Loucy (cell line): ENCODE measurements around the gene ZNF775.

Experiments
- H2AFZ ChIP-seq: fragments of 200-600 bp; sonication (generic); 2 replicates; pipeline ENCODE4 v1.6.0; 2016; ENCODE audit warnings: antibody characterized with exemption, mild to moderate bottlenecking, low read length, moderate library complexity
- H3F3A ChIP-seq: fragments of 200-600 bp; 2 replicates; pipeline ENCODE4 v1.6.0; 2016; ENCODE audit warnings: antibody characterized with exemption, low read depth, mild to moderate bottlenecking
- H3K27me3 ChIP-seq: fragments of 200-600 bp; sonication (generic); 2 replicates; pipeline ENCODE4 v1.6.1; 2014; ENCODE audit warnings: low read length, mild to moderate bottlenecking; ENCODE audit not compliant: insufficient read depth, poor library complexity, severe bottlenecking
- H3K36me3 ChIP-seq: fragments of 200-600 bp; sonication (generic); 2 replicates; pipeline ENCODE4 v1.6.1; 2016; ENCODE audit warnings: low read length; ENCODE audit not compliant: insufficient read depth
- H3K4me1 ChIP-seq: fragments of 200-600 bp; sonication (generic); 2 replicates; pipeline ENCODE4 v1.5.1; 2014; ENCODE audit warnings: low read length, mild to moderate bottlenecking; ENCODE audit not compliant: insufficient read depth, poor library complexity, severe bottlenecking
- H3K4me2 ChIP-seq: fragments of 200-600 bp; sonication (generic); 2 replicates; pipeline ENCODE4 v1.6.0; 2014; ENCODE audit warnings: antibody characterized with exemption, low read length, low read depth, mild to moderate bottlenecking; ENCODE audit not compliant: poor library complexity, severe bottlenecking
- H3K4me3 ChIP-seq: fragments of 200-600 bp; sonication (generic); 2 replicates; pipeline ENCODE4 v1.5.1; 2014; ENCODE audit warnings: low read length, mild to moderate bottlenecking, mixed read lengths; ENCODE audit not compliant: poor library complexity, severe bottlenecking
- H3K79me2 ChIP-seq: fragments of 200-600 bp; sonication (generic); 2 replicates; pipeline ENCODE4 v1.6.1; 2014; ENCODE audit warnings: low read length; ENCODE audit not compliant: insufficient read depth
- H3K9ac ChIP-seq: fragments of 200-600 bp; sonication (generic); 2 replicates; pipeline ENCODE4 v1.6.0; 2014; ENCODE audit warnings: mild to moderate bottlenecking, low read depth, low read length, moderate library complexity; ENCODE audit not compliant: poor library complexity, severe bottlenecking
- H3K9me2 ChIP-seq: fragments of 200-600 bp; sonication (generic); replicated peaks from 2 replicates; pipeline ENCODE4 v1.6.1; 2016; ENCODE audit warnings: low read depth, low read length, mixed read lengths
- H3K9me3 ChIP-seq: fragments of 200-600 bp; sonication (generic); 2 replicates; pipeline ENCODE4 v1.6.1; 2014; ENCODE audit warnings: mild to moderate bottlenecking, antibody characterized with exemption, low read length, low read depth; ENCODE audit not compliant: insufficient read depth
- H4K20me1 ChIP-seq: fragments of 200-600 bp; sonication (generic); 2 replicates; pipeline ENCODE4 v1.6.0; 2014; ENCODE audit warnings: antibody characterized with exemption, low read length, mild to moderate bottlenecking; ENCODE audit not compliant: insufficient read depth, poor library complexity, severe bottlenecking
- EZH2phosphoT487 ChIP-seq: fragments of 200-600 bp; IDR thresholded peaks from 2 replicates; pipeline ENCODE4 v1.6.1; 2018; ENCODE audit warnings: antibody characterized with exemption, mild to moderate bottlenecking, moderate library complexity, borderline replicate concordance
- TF ChIP-seq, protein P1 (sequence below): fragments of 200-600 bp; sonication (generic); conservative IDR thresholded peaks from 2 replicates; pipeline ENCODE4 v1.5.1; 2014; ENCODE audit warnings: mild to moderate bottlenecking, antibody characterized with exemption, low read length

ZNF775 gene

DNA sequence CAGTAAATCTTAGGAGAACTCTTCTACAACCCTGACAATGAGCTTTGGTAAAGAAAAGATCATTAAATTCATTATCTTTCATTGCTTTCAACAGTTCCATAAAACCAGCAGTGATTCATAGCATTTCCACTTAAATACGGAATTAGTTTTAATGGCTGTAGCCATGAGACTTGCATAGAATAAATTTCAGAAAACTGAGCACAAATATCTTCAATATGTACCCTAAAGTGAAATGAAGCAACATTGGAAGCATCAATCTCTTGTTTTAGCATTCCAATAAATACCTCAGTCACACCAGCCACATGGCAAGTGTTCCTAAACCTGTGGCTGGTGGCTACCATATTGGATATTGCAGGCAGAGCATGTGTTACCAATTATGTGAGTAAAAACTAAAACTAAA is 34.1 kb upstream of the ZNF775 start:
- no peak overlapping the region for H3K4me2 ChIP-seq
- no peak overlapping the region for H2AFZ ChIP-seq
- H3K27me3 ChIP-seq = no peaks in the 10 kb centered on the region
- H3K36me3 ChIP-seq = no peaks in the 10 kb centered on the region
- H3K9me2 ChIP-seq = no peaks in the 10 kb centered on the region
- TF ChIP-seq, protein P1, sequence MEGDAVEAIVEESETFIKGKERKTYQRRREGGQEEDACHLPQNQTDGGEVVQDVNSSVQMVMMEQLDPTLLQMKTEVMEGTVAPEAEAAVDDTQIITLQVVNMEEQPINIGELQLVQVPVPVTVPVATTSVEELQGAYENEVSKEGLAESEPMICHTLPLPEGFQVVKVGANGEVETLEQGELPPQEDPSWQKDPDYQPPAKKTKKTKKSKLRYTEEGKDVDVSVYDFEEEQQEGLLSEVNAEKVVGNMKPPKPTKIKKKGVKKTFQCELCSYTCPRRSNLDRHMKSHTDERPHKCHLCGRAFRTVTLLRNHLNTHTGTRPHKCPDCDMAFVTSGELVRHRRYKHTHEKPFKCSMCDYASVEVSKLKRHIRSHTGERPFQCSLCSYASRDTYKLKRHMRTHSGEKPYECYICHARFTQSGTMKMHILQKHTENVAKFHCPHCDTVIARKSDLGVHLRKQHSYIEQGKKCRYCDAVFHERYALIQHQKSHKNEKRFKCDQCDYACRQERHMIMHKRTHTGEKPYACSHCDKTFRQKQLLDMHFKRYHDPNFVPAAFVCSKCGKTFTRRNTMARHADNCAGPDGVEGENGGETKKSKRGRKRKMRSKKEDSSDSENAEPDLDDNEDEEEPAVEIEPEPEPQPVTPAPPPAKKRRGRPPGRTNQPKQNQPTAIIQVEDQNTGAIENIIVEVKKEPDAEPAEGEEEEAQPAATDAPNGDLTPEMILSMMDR = no peak
- TF ChIP-seq EZH2phosphoT487 = no peak
- no peak overlapping the region for H3K9ac ChIP-seq
- H4K20me1 ChIP-seq = no peaks in the 10 kb centered on the region
- H3K4me3 ChIP-seq = no peak overlapping the region
- no peaks in the 10 kb centered on the region for H3K9me3 ChIP-seq
- no peaks in the 10 kb centered on the region for H3K4me1 ChIP-seq
- H3K79me2 ChIP-seq = no peaks in the 10 kb centered on the region
- H3F3A ChIP-seq = no peaks in the 10 kb centered on the region

DNA sequence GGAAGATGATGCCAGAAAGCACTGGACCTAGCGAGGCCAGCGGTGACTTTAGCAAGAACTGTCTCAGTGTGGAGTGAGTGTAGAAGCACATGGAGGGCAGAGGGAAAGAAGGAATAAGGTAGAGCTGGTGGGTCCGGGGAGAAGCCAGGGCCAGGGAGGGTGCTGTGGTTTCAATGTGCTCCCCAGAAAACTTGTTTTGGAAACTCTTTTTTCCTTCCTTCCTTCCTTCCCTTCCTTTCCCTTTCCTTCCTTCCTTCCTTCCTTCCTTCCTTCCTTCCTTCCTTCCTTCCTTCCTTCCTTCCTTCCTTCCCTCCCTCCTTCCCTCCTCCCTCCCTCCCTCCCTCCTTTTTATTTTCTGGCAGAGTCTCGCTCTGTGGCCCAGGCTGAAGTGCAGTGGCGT is 32.2 kb upstream of the ZNF775 start:
- Histone ChIP-seq H3K9me3 (no peaks in the 10 kb centered on the region), H3K4me3 (no peak overlapping the region), H4K20me1 (no peaks in the 10 kb centered on the region), H3K4me2 (no peak overlapping the region), H3K36me3 (no peaks in the 10 kb centered on the region), H3K4me1 (no peaks in the 10 kb centered on the region), H3K27me3 (no peaks in the 10 kb centered on the region), H3K9ac (no peak overlapping the region), H3K9me2 (no peaks in the 10 kb centered on the region), H3K79me2 (no peaks in the 10 kb centered on the region), H2AFZ (no peak overlapping the region), H3F3A (no peaks in the 10 kb centered on the region)
- TF ChIP-seq EZH2phosphoT487 = no peak
- TF ChIP-seq, protein P1 = no peak

DNA sequence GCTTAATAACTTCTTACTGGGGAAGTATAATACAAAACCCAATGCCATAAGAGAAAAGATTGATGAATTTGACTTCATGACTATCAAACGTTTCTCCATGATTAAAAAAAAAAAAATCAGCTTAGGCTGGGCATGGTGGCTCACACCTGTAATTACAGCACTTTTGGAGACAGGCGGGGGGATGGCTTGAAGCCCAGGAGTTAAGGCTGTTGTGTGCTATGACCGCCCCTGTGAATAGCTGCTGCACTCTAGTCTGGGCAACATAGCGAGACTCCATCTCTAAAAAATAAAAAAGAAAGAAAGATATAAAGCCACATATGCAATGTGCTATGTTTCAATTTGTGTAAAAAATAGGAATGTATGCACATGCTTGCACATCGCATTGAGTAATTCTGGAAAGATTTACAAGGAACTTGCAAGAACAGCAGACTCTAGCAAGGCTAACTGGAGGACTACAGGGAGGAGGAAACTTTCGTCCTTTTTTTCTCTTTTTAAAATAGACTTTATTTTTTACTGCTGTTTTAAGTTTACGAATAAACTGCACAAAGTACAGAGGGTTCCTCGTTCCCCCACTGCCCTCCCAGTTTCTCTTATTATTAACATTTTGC is 27.4 kb upstream of the ZNF775 start:
- no peak overlapping the region for H3K4me2 ChIP-seq
- peaks cover 5% of the 10 kb centered on the region for H3K4me1 ChIP-seq
- H4K20me1 ChIP-seq = no peaks in the 10 kb centered on the region
- H3K27me3 ChIP-seq = no peaks in the 10 kb centered on the region
- H3K4me3 ChIP-seq = no peak overlapping the region
- no peaks in the 10 kb centered on the region for H3K36me3 ChIP-seq
- no peak overlapping the region for H2AFZ ChIP-seq
- TF ChIP-seq, protein P1 = no peak
- no peak for TF ChIP-seq EZH2phosphoT487
- H3K9me2 ChIP-seq = no peaks in the 10 kb centered on the region
- no peaks in the 10 kb centered on the region for H3F3A ChIP-seq
- H3K9ac ChIP-seq = no peak overlapping the region
- no peaks in the 10 kb centered on the region for H3K79me2 ChIP-seq
- no peaks in the 10 kb centered on the region for H3K9me3 ChIP-seq
